HG02870 (cell line): Measurements from ENCODE around the gene KCTD3.
A peak's percentile ranks its signal among the peaks of the same experiment; 100 is the strongest.

Source experiments
- ATAC-seq: cut with Tn5 transposase; IDR thresholded peaks from one replicate; pipeline ENCODE4 v1.9.1; 2021; ENCODE audit warnings: mild to moderate bottlenecking, moderate library complexity; ENCODE audit not compliant: unreplicated experiment

KCTD3 gene

GRCh38 chr1:215566556-215567490, at the start of gene KCTD3:
TSS of gene KCTD3 (plus strand) at chr1:215567304. CDS start at chr1:215567686, 382 bp downstream.
- peak; percentile 55 for ATAC-seq

DNA sequence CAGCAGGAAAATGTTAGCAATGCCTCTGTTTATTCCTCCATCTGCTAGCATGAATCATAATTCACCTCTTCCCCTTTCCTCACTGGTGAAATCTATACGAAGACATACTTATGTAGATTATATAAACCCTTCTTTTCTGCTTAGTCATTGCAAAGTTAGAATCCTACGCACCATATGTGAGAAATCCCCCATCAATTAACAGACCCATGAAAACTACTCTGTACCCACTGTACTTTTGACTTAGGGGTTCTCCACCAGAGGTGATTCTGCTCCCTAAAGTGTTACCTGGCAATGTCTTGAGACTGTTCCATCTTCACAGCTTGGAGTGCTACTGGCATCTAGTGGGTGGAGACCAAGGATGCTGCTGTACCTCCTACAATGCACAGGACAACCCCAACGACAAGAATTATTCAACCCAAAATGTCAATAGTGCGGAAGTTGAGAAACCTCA, 49.6 kb upstream of the KCTD3 start:
- ATAC-seq, result no peak

DNA sequence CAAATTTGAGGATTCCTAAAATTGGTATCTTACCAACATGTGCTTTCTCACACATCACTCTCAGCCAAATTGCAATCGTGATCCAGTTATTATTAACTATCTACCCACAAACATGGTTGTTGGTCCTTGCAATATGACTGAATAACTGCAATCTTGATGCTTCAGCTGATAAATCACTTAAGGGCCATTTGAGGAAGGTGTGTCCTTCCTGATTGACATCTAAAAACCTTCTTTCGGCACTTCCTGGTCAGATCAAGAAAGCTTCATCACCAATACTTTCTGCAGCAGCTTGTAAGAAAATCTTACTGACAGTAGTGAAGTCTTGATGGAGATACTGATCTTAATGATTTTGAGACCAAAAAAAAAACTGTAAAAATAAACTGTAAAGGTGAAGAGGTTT, 48.5 kb upstream of the KCTD3 start:
- ATAC-seq, result no peak

DNA sequence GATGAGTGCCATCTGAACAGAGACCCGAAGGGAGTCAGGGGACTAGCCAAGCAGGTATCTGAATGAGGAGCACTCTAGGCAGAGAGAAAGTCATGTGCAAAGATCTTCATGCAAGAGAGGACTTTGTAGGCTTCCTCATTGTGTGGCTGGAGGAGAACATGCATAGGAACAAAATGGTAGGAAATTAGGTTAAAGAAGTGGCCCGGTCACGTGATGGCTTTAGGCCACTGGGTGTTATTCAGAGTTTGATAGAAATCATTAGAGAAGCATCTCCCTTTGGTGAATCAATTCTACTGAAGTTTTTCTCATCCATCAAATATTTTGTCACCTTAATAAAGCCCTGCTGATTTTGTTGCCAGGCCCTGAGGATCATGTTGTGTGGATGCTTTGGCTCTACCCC, 45.8 kb upstream of the KCTD3 start:
- no peak for ATAC-seq

GRCh38 chr1:215523128-215523861, 43.8 kb upstream of the KCTD3 start:
- no peak for ATAC-seq

DNA sequence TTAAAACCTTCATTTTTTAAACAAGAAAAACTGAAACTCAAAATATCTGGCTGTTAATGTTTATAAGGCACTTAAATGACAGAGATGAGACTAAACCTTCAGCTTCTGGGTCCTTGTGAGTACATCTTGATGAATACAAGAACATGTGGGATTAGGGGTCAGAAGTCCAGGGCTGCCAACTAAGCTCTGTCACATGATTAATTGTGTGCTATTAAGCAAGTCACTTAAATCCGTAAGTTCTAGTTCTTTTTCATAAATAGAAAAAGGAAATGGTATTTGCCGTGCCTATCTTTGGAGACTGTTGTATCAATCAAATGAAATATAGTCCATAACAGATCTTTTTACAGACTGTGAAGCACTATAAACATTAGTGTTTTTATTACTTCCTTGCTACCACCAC, 43.2 kb upstream of the KCTD3 start:
- ATAC-seq, result no peak

DNA sequence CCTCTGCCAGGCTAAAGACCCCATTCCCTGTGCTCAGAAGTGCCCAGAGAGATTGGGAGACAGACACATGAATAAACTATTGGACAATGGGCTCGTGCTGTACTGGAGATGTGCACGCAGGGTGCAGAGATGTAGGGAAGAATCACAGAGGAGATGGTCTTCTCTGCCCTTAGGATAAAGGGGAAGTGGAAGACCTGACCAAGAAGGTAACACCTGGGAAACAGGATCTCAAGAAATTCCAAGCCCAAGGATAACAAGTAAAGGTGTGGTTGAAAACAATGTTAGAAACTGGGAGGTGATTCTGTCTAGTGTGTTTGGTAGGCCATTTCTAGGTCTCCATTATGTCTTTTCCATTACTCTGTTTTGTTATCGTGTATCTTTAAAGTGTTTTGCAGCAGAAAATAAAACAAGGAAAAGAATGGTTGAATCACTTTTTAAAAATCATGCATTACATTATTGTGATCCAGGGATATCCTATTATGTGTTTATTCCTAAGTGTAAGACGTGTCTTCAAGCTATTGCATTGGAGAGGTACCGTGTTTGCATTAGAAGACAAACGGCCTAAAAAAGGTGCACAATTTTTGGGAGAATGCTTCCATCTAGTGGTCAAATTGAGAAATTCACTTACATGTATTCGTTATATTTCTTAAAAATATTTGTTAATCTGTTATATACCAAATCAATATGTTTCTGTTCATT, 40.8 kb upstream of the KCTD3 start:
- peak; percentile 61 for ATAC-seq

GRCh38 chr1:215526846-215527151, 40.3 kb upstream of the KCTD3 start:
- ATAC-seq, result no peak

GRCh38 chr1:215529111-215529510, 38.0 kb upstream of the KCTD3 start:
- ATAC-seq, result no peak

DNA sequence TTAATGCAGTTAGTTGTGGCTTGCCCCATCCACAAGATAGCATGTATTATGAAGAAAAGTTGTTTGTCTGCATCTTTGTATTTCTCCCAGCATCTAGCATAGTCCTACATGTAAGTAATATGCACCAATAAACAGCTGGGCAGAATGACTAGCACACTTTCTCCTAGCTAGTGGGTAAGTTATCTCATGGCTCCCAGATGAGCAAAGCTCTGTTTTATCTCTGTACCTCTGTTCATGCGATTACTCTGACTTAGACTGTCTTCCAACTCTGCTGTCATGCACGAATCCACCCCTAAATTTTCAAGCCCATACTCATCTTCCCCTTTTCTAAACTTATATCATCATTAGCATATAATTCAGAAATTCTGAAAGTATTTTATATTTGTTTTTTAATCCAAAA, 37.5 kb upstream of the KCTD3 start:
- ATAC-seq, result no peak

- no peak for ATAC-seq
These were observed 36.6 kb upstream of the KCTD3 start for GRCh38 chr1:215530401-215530984.

DNA sequence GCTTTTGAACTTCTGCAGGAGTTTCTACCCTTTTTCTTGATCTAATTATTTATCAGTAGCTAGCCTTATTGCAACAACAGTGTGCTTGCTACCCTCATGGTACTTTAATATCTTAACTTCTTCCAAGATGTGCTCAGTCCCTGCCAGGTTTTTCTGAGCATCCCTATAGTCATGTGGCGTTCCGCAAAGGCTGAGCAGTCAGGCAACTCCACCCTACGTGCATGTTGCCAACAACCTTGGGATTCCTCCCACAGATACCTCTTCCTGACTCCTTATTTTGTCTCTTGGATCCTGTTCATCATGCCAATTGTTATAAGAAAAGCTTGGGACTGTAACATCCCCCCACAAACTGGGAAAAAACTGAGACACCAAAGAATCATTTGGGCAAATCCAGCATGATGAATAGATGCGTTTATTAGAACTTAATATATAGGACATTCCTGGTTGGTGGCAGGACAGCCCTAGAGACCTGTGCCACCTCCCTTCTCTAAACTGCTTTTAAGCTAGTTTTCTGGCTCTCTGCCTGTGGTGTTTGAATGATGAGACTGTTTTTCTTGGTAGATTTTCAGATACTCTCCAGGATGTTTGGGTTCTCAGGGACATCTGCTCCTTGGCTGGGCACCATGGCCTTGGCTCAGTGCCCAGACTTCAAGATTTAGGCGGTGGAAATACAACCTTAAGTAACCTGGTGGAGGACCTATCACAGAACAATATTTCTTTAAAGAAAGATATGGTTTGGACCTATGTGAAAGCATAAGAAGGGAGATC, 27.1 kb upstream of the KCTD3 start:
- no peak for ATAC-seq

DNA sequence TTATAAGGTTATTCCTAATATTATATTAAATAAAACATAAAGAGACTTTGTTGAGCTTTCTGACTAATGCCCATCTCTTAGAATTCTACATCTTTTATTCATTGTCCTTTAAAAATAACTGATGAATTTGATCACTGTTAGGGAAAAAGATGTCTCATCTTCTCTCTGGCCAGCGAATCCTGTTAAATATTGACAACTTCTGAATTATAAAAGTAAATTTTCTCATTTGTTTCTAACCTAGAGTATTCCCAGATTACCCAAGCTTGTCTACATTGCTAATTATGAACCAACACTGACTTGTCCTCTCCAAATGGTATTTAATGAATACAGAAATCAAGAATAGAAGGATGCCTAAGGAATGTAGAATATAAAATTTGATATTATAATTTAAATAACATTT, 24.8 kb upstream of the KCTD3 start:
- no peak for ATAC-seq

DNA sequence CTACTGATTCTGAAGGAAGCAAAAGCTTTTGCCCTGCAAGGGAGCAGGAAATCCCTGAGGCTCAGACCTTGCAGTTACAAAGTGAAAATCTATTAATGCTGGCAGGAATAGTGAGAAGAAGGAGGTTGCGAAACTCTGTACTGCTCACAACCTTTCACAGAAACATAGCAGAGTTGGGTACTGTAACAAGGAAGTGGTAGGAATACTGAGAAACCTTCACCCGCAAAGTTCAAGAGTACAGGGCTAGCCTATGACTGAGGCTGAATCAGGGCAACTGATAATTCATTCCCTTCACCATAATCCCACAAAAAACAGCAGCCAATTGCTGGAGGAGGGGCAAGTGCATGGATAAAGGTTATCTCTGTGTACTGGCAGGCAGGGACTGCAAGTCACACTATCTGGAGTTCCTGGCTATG, 23.9 kb upstream of the KCTD3 start:
- peak; percentile 80 for ATAC-seq

GRCh38 chr1:215543806-215544205, 23.3 kb upstream of the KCTD3 start:
- ATAC-seq, result no peak

- no peak for ATAC-seq
These were observed 22.5 kb upstream of the KCTD3 start for GRCh38 chr1:215544566-215544965.

DNA sequence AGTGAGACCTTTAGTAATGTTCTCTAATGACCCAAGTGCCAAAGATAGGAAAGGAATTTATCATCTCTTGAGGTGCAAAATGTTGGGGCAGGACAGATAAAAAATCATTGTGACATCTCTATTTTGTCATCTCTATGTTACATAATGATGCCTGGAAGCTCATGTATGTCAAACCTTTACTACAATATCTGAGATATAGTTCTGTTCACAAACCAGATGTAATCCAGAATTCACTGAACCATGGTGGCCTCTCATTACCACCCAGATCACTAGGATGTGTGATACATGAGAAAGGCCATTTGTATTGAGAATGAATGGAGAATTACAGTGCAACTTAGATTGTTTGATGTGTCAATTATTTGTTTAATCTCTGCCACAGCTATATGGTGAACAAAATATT, 22.0 kb upstream of the KCTD3 start:
- no peak for ATAC-seq

DNA sequence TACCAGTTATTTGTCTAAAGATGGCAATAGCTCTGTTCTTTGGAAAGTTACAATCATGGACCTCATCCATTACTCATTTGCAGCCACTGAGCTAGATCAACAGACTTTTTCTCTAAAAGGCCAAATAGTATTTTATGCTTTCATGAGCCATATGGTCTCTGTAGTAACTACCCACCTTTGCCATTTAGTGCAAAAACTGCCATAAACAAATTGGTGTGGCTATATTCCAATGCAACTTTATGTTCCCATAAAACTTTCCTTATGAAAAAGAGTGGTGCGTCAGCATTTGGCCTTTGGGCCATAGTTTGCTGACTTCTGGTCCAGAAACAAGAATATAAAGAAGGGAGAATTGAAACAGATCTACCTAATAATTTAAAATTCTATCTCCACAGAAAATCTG, 20.1 kb upstream of the KCTD3 start:
- ATAC-seq, result no peak

DNA sequence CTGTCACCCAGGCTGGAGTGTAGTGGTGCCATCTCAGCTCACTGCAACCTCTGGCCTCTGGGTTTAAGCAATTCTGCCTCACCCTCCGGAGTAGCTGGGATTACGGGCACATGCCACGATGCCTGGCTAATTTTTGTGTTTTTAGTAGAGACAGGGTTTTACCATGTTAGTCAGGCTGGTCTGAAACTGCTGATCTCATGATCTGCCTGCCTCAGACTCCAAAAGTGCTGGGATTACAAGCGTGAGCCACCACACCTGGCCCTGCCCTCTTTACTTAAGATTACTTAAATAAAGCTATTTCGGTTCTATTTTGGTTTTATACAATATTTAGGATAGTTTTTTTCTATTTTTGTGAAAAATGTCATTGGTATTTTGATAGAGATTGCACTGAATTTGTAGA, 15.3 kb upstream of the KCTD3 start:
- ATAC-seq, result no peak

DNA sequence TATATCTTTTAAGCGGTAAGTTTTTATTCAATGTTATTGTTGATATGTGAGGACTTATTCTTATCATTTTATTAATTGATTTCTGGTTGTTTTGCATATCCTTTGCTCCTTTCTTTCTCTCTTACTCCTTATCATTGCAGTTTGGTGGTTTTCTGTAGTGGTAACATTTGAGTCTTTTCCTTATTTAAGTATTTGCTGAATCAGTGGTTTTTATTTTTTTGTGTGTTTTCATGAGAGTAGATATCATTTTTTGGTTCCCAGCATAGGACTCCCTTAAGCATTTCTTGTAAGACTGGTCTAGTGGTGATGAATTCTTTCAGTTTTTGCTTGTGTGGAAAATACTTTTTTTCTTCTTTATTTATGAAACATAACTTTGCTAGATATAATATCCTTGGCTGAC, 12.2 kb upstream of the KCTD3 start:
- no peak for ATAC-seq
